MV-4-11 (cell line): ENCODE data around the gene CXCL11.
"Not testable (repeated sequence)": the region's sequence is repeated elsewhere in the genome, so short reads cannot be mapped to it uniquely, and the experiment has no call there.

Experiments
- DNase-seq: peaks from one replicate; lab custom pipeline; 2025; lab: John Stamatoyannopoulos, UW

The CXCL11 gene

DNA sequence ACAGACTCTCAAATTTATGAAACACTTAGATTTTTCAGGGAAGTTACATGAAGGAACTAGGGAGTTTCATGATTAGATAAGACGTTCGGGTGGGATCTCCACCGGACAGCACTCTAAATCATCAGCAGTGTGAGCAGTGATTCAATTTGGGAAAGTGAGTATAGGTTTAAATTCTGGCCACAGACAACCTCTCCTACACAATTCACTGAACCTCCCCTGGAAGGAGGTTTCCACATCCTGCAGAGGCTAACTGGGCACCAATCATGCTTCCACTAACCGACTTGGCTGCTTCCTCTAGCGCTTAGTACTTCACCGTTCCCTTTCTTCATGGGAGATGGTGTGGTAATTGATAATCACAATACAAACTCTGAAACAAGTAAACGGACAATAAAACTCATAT is 34.2 kb downstream of the CXCL11 start:
- peak; percentile 62 for DNase-seq

DNA sequence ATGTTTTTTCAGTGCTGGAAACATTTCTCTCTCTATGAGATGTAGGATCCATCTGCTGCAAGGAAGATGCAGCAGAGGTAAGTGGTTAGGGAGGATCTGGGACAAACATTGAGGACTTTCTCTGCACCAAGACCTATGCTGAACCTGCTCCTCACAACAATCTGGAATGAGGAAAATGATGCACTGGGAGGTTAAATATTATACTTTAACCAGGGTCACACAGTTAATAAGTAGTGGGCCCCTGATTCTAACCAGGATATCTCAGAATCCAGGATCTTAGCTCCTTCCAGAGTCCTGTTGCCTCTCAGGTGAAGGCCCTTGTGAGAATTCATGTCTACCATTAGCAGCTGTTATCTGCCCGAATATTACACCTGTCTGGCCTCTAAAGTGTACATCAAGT is 35.6 kb downstream of the CXCL11 start:
- DNase-seq, result no peak

DNA sequence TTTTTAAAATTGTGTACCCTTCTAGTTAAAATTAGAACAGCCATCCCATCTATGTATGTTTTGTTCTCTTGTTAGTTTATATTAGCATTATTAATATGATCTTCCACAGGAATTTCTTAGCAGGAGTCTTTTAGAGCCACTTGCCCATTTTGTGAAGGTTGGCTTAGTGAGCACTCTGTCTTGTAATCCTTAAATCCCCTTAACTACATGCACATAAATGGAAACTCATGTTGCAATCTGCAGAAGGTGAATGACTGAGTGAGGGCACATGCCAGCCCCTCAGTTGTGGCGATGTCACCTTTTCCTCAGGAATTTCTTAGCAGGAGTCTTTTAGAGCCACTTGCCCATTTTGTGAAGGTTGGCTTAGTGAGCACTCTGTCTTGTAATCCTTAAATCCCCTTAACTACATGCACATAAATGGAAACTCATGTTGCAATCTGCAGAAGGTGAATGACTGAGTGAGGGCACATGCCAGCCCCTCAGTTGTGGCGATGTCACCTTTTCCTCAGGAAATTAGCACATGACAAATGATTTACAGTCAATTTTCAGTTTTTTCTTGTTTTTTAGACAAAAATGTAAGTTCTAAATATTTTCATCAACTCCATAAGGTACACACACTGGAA is 37.2 kb downstream of the CXCL11 start:
- not testable (repeated sequence) for DNase-seq

DNA sequence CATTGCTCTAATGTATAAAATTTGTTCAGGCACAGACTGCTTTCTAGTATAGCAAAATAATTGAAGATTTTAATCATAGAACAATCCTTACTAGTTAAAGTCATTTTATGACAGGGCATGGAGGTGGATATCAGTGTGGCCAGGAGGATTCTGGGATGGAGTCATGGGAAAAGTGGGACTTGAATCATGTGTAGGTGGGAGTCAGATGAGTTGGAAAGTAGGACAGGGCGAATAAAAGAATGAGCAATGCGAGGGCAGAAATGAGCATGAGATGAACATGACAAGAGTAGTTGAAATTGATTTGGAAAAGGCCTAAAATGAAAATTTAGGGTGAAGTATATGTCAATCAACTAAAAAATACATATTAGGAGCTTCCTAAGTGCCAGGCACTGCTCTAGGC is 37.9 kb downstream of the CXCL11 start:
- DNase-seq, result no peak

DNA sequence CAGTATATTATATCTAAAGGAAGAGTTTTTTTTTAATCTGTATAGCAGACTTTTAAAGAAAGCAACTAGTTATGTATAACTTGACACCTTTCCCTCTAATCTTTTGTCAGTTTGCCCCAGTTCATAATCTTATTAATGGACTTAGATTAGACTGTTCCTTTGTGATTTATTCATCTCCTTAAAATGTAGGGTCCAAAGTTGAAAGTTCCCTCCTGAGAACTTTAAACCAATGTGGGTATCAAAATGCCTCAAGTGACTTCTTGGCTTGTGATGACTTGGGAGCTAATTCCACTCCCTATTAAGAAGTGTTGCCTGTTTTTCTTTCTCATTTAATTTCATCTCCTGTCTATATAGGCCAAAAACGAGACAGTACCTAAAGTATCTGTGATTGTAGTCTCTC is 38.8 kb downstream of the CXCL11 start:
- DNase-seq, result no peak

DNA sequence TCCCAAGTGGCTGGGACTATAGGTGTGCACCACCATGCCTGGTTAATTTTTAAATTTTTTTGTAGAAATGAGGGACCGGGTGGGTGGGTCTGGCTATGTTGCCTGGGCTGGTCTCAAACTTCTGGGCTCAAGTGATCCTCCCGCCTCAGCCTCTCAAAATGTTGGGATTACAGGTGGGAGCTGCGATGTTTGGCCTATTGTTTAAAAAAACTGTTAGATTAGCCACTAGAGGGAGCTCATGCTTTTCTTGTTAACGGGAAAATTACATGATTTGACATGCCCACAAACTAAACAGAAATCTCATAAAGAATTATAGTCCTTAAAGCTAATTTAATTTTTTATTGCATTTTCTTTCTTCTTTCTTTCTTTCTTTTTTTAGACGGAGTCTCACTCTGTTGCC is 40.1 kb downstream of the CXCL11 start:
- peak; percentile 35 for DNase-seq

DNA sequence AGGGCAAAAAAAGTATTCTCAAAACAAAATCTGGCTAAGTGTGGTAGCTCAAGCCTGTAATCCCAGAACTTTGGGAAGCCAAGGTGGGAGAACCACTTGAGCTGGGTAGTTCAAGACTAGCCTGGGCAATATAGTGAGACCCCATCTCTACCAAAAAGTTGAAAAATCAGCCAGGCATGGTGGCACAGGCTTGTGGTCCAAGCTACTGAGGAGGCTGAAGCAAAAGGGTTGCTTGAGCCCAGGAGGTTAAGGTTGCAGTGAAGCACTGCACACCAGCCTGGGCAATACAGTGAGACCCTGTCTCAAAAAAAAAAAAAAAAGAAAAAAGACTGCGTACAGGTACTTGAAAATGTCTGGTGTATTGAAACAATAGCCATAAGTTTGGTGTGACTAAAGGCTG is 43.4 kb downstream of the CXCL11 start:
- DNase-seq, result no peak

DNA sequence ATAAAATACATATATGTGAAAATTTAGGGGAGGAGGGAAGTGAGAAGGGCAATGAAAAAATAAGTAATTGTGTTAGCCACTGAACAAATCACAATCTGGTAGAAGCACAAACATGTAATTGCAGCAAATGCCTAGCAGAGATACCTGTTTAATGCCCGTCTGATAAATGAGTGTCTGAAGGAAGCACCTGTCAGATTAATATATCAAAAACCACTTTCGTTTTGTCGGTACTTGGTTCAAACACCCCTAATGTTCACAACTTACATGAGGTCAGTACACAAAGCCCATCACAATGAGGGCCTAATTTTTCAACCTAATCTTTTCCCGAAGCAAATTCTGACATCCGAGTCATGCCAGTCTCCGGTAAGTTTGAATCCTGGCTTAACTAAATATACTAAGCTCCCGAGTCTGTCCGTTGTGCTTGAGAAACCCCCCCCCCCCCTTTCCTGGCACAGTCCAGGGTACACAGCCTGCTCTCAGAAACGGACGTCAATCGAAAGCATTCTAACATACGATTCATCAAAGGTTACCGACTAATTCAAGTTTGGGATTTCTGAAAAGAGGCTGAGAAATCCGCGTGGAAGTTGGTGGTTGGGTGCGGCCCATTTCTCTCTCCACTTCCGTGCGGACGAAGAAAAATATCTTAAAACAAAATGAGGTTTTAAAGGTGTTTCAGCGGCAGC is 45.9 kb downstream of the CXCL11 start:
- DNase-seq, result no peak

DNA sequence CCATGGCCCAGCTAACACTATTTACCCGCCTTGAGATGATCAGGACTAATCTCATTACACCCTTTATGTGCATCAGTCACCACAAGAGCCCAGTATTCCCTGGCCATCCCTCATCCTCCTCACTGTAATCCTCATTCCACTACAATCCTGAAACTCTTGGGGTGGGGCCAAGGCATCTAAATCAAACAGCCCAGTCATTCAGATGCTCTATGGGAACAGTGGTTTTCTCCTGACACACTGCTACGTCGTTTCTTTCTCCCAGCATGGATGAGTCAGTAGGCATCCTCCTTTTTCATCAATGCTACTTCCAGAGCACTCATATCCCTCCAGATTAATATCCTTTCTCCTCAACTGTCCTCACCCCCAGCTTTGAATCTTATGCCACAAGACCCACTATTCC is 50.8 kb downstream of the CXCL11 start:
- no peak for DNase-seq
